SH-SY5Y (cell line): ENCODE results near the gene UTP18.

ENCODE experiments used
- GATA2 ChIP-seq: IDR thresholded peaks from 2 replicates; pipeline ENCODE4 v1.6.1; 2011; ENCODE audit warnings: mild to moderate bottlenecking, low read depth, low read length
- GATA3 ChIP-seq: IDR thresholded peaks from 2 replicates; pipeline ENCODE4 v1.6.1; 2011; ENCODE audit warnings: low read depth, mild to moderate bottlenecking, low read length, moderate library complexity

GRCh38 chr17:51234162-51234561, 26.2 kb upstream of the UTP18 start:
- TF ChIP-seq GATA3 (no peak), GATA2 (no peak)
